KBM-7 (cell line): Measurements from ENCODE around the gene EVA1A.

Experiments
- DNase-seq: peaks from one replicate; pipeline ENCODE4 v3.0.0-alpha.2; 2015
- in situ Hi-C: fragments of 300-500 bp; cut with MboI; formaldehyde crosslinking; loops from 2 replicates; pipeline ENCODE4 v1.14.3; 2020; ENCODE audit warnings: low sequenced_read_pairs, low pct_unique_long_range_greater_than_20kb, mixed read lengths

Gene EVA1A

DNA sequence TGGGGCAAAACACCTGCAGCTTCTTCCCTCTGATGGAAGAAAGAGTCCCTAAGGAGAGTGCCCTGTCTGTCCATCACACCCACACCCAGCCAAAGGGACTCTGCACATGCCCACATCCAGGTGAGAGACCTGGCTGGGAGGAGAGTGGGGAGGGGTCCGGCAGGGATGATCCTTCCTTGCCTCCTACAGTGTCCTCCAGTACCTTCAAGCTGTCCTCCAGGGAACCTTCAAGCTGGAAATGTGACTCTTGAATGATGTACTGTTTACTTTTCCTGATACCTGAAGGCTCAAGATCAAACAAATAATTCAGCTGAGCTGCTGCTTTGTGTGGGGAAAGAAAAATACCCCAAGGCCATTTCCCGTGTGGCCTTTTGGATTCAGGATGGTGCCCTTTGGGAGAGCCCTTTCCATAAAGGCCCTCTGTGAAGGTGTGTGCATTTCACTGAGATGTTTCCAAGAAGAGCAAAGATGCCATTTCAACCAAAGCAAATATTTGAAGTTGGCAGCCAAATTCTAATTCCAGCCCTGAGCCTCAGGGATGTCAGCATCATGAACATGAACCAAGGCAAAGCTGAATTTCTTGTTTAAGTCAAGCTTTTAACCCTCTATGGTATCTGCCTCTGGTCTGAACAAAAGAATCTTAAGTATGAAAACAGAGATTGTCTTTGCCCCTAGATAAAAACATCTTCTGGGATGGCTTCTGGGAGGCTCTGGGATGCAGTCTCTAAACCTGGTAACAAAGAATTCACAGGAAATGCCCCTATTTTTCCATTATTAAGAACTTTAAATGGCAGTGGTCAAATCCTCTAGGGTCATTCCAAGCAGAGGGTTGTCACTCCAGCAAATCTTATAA lies 11.1 kb downstream of the EVA1A start:
- in situ Hi-C loops: no loop called here
- no peak for DNase-seq

DNA sequence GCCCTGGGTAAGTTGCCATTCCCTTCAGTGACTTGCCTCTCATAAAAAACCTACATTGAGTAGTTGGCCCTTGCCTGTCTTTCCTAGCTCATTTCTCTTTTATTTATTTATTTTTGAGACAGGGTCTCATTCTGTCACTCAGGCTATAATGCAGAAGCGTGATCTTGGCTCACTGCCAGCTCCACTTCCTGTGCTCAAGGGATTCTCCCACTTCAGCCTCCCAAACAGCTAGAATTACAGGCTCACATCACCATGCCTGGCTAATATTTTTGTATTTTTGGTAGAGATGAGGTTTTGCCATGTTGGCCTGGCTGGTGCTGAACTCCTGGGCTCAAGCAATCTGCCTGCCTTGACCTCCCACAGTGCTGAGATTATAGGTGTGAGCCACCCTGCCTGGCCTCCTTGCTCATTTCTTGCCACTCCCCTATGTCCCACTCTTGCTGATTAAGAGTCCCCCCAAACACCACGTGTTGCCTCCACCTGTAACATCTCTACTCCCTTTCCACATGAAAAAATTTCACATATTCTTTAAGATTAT lies 12.6 kb downstream of the EVA1A start:
- in situ Hi-C loops: no loop called here
- DNase-seq: no peak

- in situ Hi-C loops: no loop called here
- DNase-seq: no peak
Measured at GRCh38 chr2:75547345-75548035, 13.2 kb downstream of the EVA1A start.

DNA sequence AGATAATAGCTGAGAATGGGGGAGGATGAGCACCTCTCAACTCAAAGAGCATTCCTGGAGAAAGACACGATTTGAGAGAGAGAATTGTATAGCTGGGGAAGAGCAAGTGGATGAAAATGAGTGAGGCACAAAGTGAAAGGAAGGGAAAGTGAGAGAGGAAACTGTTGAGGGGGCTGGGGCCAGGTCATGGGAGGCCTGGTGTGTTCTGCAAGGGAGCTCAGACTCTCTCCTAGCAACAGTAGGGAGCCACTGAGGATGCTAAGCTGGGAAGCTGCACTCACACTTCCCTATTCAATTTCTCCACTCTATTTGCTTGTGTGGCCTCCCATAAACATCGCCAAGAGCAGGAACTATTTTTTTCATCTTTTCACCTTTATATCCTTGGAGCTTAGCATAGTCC lies 14.8 kb downstream of the EVA1A start:
- no peak for DNase-seq
- in situ Hi-C loops: no loop called here

- no peak for DNase-seq
- in situ Hi-C loops: no loop called here
Measured at GRCh38 chr2:75545387-75545786, 15.4 kb downstream of the EVA1A start.

DNA sequence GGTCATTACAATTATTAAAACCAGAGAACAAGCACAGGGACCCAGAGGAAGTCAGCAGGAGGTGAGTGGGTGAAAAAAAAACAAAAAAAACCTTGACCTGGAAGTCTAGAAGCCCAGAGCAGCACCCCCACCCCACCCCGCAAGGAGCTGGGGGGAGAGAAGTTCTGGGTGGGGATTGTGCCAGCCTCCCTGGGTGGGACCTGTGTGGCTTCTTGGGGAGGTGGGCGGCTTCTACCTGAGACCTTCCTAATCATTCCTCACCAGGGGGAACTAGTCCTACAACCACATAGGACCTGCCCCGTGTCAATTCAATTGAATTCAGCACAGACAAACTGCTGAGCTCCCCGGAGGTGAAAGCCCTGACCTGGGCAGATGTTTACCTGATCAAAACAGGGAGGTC lies 17.3 kb downstream of the EVA1A start:
- DNase-seq: no peak
- in situ Hi-C loops: no loop called here

- in situ Hi-C loops: no loop called here
- DNase-seq: no peak
Measured at GRCh38 chr2:75541430-75541829, 19.3 kb downstream of the EVA1A start.

DNA sequence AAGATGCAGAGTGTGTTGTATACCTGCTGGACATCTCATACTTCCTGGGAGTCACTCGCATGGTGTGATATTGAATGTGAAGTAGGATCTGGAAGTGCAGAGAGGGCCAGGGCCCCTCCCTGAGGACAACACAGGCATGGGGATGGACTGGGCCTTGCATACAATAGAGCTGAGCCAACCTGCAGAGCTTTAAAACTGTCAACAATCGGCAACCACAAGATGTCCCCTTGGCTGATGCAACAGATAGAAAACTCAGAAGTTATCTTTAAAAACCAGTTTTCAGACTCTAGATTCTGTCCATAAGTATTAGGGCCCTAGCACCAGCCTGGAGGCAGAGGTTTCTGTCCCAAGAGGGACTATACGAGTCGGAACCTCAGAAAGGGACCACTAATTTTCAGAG lies 19.7 kb downstream of the EVA1A start:
- in situ Hi-C loops: no loop called here
- DNase-seq: no peak

- no peak for DNase-seq
- in situ Hi-C loops: no loop called here
Measured at GRCh38 chr2:75539955-75540716, 20.6 kb downstream of the EVA1A start.

GRCh38 chr2:75538521-75539490 lies 21.9 kb downstream of the EVA1A start:
- in situ Hi-C loops: no loop called here
- DNase-seq: no peak

DNA sequence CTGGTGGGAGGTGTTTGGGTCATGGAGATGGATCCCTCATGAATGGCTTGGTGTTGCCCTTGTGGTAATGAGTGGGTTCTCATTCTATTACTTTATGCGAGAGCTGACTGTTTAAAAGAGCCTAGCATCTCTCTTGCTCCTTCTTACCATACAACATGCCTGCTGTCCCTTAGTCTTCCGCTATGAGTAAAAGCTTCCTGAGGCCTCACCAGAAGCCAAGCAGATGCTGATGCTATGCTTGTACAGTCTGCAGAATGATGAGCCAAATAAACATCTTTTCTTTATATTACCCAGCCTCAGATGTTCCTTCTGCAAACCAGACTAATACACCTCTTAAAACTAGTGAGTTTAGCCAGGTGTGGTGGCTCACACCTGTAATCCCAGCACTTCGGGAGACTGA lies 23.1 kb downstream of the EVA1A start:
- no peak for DNase-seq
- in situ Hi-C loops: no loop called here

GRCh38 chr2:75533135-75533534 lies 27.6 kb downstream of the EVA1A start:
- in situ Hi-C loops: no loop called here
- no peak for DNase-seq

- in situ Hi-C loops: no loop called here
- no peak for DNase-seq
Measured at GRCh38 chr2:75532488-75532887, 28.3 kb downstream of the EVA1A start.

DNA sequence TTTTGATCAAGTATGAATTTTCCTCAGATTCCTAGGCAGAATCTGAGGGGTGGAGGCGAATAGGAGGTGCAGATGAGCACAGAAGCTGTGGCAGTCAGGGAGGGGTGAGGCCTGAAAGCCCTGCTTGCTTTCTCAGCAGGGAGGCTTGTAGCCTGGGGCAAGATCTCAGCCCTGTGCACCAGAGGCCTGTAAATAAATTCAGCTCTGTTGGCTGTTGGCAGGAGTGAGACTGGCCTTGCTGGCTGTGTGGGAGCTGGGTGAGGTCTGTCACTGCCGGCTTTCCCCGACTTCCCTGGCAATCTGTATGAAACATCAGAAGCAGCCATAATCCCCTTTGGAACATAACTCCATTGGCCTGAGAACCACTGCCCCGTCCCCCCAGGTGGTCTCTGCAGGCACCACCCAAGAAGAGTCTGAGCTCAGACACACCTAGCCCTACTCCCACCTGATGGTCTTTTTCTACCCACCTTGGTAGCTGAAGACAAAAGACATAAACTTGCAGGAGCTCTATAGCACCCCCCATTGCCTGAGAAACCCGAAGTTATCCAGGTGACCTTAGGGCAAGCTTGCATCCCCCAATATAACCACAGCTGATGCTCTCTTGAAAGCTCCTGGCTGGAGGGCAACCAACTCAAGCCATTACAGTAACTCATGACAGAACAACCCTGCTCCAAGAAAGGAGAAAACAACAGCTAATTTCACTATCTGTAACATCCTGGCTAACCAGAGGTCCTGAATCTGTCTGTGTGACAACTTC lies 32.3 kb downstream of the EVA1A start:
- DNase-seq: no peak
- in situ Hi-C loops: no loop called here

DNA sequence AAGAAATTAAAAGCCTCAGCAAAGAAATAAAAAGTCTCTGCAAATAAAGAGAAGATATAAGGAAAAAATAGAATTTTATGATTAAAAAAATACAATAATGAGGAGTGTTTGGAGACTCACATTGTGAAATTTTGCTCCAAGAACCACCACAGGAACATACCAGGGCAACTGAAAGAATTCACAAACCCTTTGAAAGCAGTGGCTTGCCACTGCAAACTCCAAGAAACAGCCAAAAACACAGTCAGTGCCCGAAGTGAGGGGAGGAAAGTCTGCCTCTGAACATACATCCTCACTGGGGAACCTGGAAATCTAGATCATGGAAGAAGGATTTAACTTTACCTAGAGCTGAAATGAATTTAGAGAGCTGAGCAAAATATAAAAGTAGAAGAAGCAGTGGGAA lies 33.1 kb downstream of the EVA1A start:
- in situ Hi-C loops: no loop called here
- DNase-seq: no peak

- no peak for DNase-seq
- in situ Hi-C loops: no loop called here
Measured at GRCh38 chr2:75526842-75527241, 33.9 kb downstream of the EVA1A start.

- DNase-seq: no peak
Measured at GRCh38 chr2:75525434-75526310, 35.1 kb downstream of the EVA1A start.

More at GRCh38 chr2:75525434-75526310, 35.1 kb downstream of the EVA1A start:
- in situ Hi-C loops: no loop called here
